CD4-positive, alpha-beta T cell treated with Interleukin-17A for 1 hour (primary cell): ENCODE results near the gene MAPK8IP2.
"Not testable (repeated sequence)": the region's sequence is repeated elsewhere in the genome, so short reads cannot be mapped to it uniquely, and the experiment has no call there.

Experiments
- DNase-seq: peaks from one replicate; pipeline ENCODE4 v3.0.0-alpha.2; 2020

MAPK8IP2 gene

DNA sequence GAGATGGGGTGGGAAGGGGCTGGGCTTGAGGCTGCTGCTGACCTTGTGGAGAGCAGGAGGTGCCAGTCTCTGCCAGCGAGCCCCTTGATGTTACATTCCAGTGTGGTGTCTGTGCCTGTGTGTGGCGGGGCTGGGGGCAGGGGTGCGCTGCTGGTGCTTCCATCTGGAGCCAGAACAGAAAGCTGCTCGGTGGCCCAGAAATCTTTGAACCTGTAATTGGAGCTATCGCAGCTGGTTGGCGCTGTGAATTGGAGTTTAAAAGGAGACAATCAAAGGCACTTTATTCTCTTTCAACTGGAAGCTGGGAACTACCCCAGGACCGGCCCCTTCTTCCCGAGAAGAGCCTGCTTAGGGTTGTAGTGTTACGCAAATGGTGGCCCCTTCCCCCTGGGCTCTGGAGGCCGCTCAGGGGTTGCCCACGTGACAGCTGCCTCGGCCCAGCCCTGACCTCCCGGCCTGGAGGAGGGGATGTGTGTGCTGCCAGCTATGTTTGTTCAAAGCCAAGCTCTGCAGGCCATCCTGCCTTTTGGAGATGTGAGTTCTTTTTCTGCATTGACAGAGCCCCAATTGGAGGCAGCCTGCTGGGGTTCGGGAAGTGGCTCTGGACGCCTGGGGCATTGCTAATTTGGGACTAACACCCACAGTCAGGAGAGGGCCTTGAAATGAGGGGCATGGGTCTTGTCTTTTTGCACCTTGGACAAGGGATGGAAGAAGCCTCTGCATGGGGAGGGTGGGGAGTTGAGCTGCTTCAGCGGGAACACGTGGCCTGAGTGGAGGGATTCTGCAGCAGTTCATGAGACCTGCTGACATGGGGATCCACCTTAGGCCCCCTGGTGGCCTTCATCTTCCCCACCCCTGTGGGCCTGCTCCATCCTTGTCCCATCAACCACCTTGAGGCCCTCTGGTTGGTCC lies 41.4 kb downstream of the MAPK8IP2 start:
- no peak for DNase-seq

DNA sequence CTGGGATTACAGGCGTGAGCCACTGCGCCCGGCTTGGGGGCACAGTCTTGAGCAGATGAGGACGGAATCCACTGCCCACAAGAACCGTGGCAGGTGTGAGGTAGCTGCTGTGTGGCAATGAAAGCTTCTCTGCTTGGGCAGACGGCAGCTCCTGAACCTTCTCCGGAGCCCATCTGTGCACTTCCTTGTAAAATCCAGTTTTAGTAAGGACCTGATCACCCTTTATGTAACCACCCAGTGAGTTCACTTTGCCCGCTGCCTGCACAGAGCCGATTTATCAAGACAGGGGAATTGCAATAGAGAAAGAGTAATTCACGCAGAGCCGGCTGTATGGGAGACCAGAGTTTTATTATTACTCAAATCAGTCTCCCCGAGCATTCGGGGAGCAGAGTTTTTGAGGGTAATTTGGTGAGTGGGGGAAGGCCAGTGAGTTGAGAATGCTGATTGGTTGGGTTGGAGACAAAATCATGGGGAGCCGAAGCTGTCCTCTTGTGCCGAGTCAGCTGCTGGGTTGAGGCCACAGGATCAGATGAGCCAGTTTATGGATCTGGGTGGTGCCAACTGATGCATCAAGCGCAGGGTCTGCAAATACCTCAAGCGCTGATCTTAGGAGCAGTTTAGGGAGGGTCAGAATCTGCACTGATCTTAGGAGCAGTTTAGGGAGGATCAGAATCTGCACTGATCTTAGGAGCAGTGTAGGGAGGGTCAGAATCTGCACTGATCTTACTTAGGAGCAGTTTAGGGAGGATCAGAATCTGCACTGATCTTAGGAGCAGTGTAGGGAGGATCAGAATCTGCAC lies 42.6 kb downstream of the MAPK8IP2 start:
- not testable (repeated sequence) for DNase-seq

GRCh38 chr22:50643821-50644101 lies 43.2 kb downstream of the MAPK8IP2 start:
- DNase-seq = not testable (repeated sequence)

DNA sequence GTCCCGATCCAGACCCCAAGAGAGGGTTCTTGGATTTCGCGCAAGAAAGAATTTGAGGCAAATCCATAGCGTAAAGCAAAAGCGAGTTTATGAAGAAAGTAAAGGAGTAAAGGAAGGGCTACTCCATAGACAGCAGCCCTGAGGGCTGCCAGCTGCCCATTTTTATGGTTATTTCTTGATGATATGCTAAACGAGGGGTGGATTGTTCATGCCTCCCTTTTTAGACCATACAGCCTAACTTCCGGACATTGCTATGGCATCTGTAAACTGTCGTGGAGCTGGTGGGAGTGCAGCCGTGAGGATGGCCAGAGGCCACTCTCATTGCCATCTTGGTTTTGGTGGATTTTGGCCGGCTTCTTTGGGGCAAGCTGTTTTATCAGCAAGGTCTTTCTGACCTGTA lies 52.7 kb downstream of the MAPK8IP2 start:
- DNase-seq = no peak

DNA sequence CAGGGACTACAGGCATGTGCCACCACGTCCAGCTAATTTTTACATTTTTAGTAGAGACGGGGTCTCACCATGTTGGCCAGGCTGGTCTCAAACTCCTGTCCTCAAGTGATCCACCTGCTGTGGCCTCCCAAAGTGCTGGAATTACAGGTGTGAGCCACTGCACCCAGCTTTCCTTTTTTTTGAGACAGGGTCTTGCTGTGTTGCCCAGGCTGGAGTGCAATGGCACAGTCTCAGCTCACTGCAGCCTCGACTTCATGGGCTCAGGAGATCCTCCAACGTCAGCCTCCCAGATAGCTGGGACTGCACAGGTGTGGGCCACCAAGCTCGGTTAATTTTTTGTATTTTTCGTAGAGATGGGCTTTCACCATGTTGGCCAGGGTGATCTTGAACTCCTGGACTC lies 54.1 kb downstream of the MAPK8IP2 start:
- not testable (repeated sequence) for DNase-seq

DNA sequence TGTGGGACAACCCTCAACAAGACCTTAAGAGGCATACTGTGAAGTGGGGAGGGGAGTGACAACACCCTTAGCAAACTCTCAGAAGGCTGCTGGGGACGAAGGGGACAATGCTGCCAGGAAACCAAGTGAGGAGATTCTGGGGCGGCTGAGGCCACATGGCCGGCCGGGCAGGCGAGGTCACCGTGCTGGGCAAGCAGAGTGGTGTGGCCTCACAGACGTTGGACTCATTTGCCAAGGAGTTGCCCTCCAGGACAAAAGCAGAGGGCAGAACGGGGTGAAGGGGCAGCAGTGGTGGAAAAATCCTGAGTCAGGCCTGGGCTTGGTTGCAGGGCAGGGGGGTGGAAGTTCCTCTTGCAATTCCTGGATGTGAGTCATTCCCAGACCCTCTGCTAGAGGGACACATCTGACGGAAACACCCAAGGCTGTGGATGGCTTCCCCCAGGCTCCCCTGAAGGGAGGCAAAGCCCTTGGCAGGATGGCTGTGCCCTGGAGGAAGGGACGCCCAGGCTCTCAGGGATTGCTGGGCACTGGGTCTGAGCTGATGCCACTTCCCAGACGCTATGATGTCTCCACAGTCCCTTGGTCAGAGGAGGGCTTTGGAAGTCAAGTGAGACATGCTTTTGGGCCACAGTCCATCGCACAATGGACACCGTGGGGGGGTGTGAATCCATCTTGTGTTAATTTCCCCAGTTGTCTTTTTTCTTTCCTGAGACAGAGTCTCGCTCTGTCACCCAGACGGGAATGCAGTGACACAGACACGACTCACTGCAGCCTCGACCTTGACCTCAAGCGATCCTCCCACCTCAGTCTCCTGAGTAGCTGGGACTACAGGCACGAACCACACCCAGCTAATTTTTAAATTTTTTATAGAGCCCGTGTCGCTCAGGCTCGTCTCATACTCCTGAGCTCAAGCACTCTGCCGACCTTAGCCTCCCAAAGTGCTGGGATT lies 55.8 kb downstream of the MAPK8IP2 start:
- DNase-seq = no peak

- no peak for DNase-seq
These were observed 57.3 kb downstream of the MAPK8IP2 start for GRCh38 chr22:50657925-50658324.

DNA sequence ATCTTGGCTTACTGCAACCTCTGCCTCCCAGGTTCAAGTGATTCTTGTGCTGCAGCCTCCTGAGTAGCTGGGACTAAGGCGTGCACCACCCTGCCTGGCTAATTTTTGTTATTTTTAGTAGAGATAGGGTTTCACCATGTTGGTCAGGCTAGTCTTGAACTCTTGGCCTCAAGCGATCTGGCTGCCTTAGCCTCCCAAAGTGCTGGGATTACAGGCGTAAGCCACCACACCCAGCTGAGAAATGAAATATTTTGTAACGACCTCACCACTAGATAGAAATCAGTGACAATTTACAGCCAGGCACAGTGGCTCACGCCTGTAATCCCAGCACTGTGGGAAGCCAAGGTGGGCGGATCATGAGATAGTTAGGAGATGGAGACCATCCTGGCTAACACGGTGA lies 59.1 kb downstream of the MAPK8IP2 start:
- DNase-seq = not testable (repeated sequence)

DNA sequence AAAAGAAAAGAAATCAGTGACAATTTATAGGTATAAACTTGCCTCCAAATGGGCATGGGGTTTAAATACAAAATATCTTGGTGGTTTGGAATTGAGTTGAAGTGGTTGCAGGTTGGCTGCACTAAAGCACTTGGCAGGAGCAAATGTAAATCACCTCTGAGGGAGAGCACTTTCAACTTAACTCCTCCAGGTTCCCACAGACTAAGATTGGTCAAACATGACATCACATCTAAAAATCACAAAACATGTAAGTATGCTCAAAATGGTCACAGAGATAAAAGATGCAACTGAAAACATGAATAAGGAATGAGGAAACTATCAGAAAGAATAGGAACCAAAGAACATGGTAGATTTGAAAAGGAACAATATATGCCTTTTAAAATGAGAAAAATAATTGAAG lies 59.7 kb downstream of the MAPK8IP2 start:
- no peak for DNase-seq
